ENCODE measurements around the gene BTG1. TPM values are rescaled to one million over a fixed set of nuclear protein-coding genes. Genes with fewer than 3 reads are reported as not detected.

BTG1 gene
- total and polyA plus RNA-seq, 2 experiments from 2014 or later: 15.5 to 36.2 TPM

- Histone ChIP-seq H3K27ac (ENCODE audit: low read depth) (no peak overlapping the region), H3F3A (replicated peaks; ENCODE audit: low read depth) (no peaks in the 10 kb centered on the region), H3K79me2 (replicated peaks; ENCODE audit: insufficient read depth) (peaks cover 16% of the 10 kb centered on the region; the same call in 1 of the 2 replicates), H3K4me1 (ENCODE audit: insufficient read depth) (peaks cover 32% of the 10 kb centered on the region), H2AFZ (no peak overlapping the region), H3K4me3 (no peak overlapping the region), H4K20me1 (replicated peaks; ENCODE audit: insufficient read depth) (no peaks in the 10 kb centered on the region), H3K36me3 (ENCODE audit: insufficient read depth) (no peaks in the 10 kb centered on the region), H3K9me2 (ENCODE audit: insufficient read depth) (0 out of 2 replicates have a peak, but pooled peaks cover 4% of the 10 kb centered on the region), H3K27me3 (ENCODE audit: insufficient read depth) (no peaks in the 10 kb centered on the region), H3K4me2 (no peak overlapping the region)
- Mint-ChIP-seq H3K4me1 (peaks cover 36% of the 10 kb centered on the region), H3K27me3 (ENCODE audit: insufficient read depth, low read depth, poor library complexity) (peaks cover 10% of the 10 kb centered on the region), H3K36me3 (ENCODE audit: low read depth) (no peaks in the 10 kb centered on the region; the same call in 2 of the 3 replicates), H3K4me3 (no peak overlapping the region), H3K9me3 (no peaks in the 10 kb centered on the region; the same call in 2 of the 3 replicates), H3K27ac (no peak overlapping the region)
- TF ChIP-seq CTCF (conservative IDR thresholded peaks at IDR 0.05; ENCODE audit: low read depth in 2 of 2): no peak
- TF ChIP-seq JUNB (IDR thresholded peaks at IDR 0.05; ENCODE audit: unreplicated experiment): no peak
- TF ChIP-seq ETS1 (IDR thresholded peaks at IDR 0.05): no peak
- TF ChIP-seq ZNF114 (CRISPR knock-in tag; IDR thresholded peaks at IDR 0.05): no peak
- no peak for TF ChIP-seq ZNF462 (CRISPR knock-in tag; IDR thresholded peaks at IDR 0.05)
- TF ChIP-seq ZNF331 (CRISPR knock-in tag; IDR thresholded peaks at IDR 0.05; ENCODE audit: low read depth): no peak
- no peak for TF ChIP-seq EZH2 (IDR thresholded peaks at IDR 0.05; ENCODE audit: low read depth, unreplicated experiment)
- no peak for TF ChIP-seq POLR2AphosphoS5 (IDR thresholded peaks at IDR 0.05; ENCODE audit: low read depth)
- TF ChIP-seq CREB1 (CRISPR knock-in tag; IDR thresholded peaks at IDR 0.05; ENCODE audit: low read depth): no peak
- DNase-seq (ENCODE audit: low spot score) (no peak), ATAC-seq (no peak)
Observed at GRCh38 chr12:92102606-92103005, 43.0 kb downstream of the BTG1 start.

All from GM23338 (cell line).